Neural cell (in vitro differentiated cells): Measurements from ENCODE around the gene LHFPL2.

Source experiments
- EP300 ChIP-seq: fragments of 450-650 bp; conservative IDR thresholded peaks from 2 replicates; pipeline ENCODE4 v1.6.1; 2014; ENCODE audit warnings: antibody characterized with exemption, mild to moderate bottlenecking, moderate library complexity; ENCODE audit not compliant: poor library complexity, severe bottlenecking
- EZH2 ChIP-seq: fragments of 200-600, 300-800 bp; shearing (Covaris generic), sonication (generic); IDR thresholded peaks from 2 replicates; pipeline ENCODE4 v1.6.1; 2014; ENCODE audit warnings: antibody characterized with exemption, low read length, borderline replicate concordance, mild to moderate bottlenecking; ENCODE audit not compliant: insufficient read depth, poor library complexity, severe bottlenecking
- RAD21 ChIP-seq: fragments of 450-650 bp; conservative IDR thresholded peaks from 2 replicates; pipeline ENCODE4 v1.6.1; 2014; ENCODE audit warnings: antibody characterized with exemption, mild to moderate bottlenecking, moderate library complexity
- SMC3 ChIP-seq: fragments of 450-650 bp; conservative IDR thresholded peaks from 2 replicates; pipeline ENCODE4 v1.6.1; 2014; ENCODE audit warnings: antibody characterized with exemption, mild to moderate bottlenecking, moderate library complexity; ENCODE audit not compliant: poor library complexity
- TAF1 ChIP-seq: IDR thresholded peaks from 2 replicates; pipeline ENCODE4 v1.6.1; 2012; ENCODE audit warnings: low read depth
- TF ChIP-seq, protein P1 (sequence below): fragments of 450-650 bp; IDR thresholded peaks from 2 replicates; pipeline ENCODE4 v1.5.1; 2014; ENCODE audit warnings: antibody characterized with exemption, mild to moderate bottlenecking, moderate library complexity; ENCODE audit not compliant: poor library complexity, severe bottlenecking
- TF ChIP-seq, protein P2 (sequence below): IDR thresholded peaks from 2 replicates; pipeline ENCODE4 v1.6.1; 2012; ENCODE audit warnings: borderline replicate concordance

DNA sequence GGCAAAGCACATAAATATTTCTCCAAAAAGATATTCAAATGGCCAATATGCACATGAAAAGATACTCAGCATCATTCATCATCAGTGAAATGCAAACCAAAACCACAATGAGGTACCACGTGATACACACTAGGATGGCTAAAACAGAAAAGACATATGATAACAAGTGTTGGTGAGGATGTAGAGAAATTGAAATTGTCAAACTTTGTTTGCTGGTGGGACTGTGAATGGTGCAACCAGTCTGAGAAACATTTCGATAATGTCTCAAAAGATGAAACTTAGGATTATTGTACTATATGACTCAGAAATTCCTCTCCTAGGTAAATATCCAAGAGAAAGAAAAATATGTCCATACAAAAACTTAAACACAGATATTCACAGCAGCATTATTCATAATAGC, 8.6 kb upstream of the LHFPL2 start:
- TF ChIP-seq, protein P1, sequence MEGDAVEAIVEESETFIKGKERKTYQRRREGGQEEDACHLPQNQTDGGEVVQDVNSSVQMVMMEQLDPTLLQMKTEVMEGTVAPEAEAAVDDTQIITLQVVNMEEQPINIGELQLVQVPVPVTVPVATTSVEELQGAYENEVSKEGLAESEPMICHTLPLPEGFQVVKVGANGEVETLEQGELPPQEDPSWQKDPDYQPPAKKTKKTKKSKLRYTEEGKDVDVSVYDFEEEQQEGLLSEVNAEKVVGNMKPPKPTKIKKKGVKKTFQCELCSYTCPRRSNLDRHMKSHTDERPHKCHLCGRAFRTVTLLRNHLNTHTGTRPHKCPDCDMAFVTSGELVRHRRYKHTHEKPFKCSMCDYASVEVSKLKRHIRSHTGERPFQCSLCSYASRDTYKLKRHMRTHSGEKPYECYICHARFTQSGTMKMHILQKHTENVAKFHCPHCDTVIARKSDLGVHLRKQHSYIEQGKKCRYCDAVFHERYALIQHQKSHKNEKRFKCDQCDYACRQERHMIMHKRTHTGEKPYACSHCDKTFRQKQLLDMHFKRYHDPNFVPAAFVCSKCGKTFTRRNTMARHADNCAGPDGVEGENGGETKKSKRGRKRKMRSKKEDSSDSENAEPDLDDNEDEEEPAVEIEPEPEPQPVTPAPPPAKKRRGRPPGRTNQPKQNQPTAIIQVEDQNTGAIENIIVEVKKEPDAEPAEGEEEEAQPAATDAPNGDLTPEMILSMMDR, result no peak
- TF ChIP-seq, protein P2, sequence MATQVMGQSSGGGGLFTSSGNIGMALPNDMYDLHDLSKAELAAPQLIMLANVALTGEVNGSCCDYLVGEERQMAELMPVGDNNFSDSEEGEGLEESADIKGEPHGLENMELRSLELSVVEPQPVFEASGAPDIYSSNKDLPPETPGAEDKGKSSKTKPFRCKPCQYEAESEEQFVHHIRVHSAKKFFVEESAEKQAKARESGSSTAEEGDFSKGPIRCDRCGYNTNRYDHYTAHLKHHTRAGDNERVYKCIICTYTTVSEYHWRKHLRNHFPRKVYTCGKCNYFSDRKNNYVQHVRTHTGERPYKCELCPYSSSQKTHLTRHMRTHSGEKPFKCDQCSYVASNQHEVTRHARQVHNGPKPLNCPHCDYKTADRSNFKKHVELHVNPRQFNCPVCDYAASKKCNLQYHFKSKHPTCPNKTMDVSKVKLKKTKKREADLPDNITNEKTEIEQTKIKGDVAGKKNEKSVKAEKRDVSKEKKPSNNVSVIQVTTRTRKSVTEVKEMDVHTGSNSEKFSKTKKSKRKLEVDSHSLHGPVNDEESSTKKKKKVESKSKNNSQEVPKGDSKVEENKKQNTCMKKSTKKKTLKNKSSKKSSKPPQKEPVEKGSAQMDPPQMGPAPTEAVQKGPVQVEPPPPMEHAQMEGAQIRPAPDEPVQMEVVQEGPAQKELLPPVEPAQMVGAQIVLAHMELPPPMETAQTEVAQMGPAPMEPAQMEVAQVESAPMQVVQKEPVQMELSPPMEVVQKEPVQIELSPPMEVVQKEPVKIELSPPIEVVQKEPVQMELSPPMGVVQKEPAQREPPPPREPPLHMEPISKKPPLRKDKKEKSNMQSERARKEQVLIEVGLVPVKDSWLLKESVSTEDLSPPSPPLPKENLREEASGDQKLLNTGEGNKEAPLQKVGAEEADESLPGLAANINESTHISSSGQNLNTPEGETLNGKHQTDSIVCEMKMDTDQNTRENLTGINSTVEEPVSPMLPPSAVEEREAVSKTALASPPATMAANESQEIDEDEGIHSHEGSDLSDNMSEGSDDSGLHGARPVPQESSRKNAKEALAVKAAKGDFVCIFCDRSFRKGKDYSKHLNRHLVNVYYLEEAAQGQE, result no peak
- no peak for TF ChIP-seq TAF1
- no peak for TF ChIP-seq EP300
- TF ChIP-seq RAD21, result no peak
- no peak for TF ChIP-seq EZH2
- no peak for TF ChIP-seq SMC3
